GM18508 (cell line): ENCODE measurements around the gene POLE.

Experiments used
- ATAC-seq: cut with Tn5 transposase; IDR thresholded peaks from one replicate; pipeline ENCODE4 v1.9.1; 2021; ENCODE audit warnings: moderate number of reproducible peaks; ENCODE audit not compliant: insufficient read depth, unreplicated experiment

POLE gene

DNA sequence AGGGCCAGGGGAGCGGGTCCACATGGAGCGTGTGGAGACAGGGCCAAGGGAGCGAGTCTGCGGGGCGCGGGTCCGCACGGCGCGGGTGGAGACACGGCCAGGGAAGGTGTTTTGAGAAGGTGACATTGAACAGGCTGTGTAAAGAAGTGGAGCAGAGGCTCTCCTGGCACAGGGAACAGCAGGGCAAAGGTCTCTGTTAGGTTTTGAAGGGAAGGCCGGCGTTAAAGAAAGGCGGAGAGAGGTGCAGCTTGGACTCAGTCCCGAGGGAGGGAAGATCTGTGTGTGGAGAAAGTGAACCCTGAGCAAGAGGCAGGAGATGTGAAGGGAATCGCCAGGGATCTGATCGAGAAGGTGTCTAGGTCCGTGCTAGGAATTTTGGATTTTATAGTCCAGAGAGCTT is 2.1 kb upstream of the POLE start:
- ATAC-seq: no peak

GRCh38 chr12:132686825-132687210 is 324 bp downstream of the POLE start:
- ATAC-seq: no peak

- ATAC-seq: no peak
These were observed 1.7 kb downstream of the POLE start for GRCh38 chr12:132685400-132685799.

DNA sequence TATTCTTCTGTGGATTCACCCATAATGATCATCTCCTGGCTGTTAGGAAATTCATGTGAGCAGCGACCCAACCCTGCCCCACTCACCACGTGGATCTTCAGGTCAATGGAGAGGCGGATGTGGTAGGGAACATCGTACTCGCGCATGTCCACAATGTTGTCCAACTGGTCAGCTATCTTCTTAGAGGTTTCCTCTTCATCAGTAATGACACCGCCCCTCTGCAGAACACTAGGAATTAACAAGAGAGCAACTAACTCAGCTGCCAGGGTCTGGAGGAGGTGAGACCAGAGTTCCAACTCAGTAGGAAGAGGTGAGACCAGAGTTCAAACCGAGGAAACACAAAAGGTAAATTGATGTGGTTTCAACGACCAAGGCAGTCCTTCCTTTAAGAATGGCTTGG is 9.7 kb downstream of the POLE start:
- ATAC-seq: no peak

- no peak for ATAC-seq
These were observed 11.2 kb downstream of the POLE start for GRCh38 chr12:132675757-132676432.

- ATAC-seq: no peak
These were observed 12.6 kb downstream of the POLE start for GRCh38 chr12:132674561-132674960.

GRCh38 chr12:132673288-132674179 is 13.6 kb downstream of the POLE start:
- no peak for ATAC-seq

- no peak for ATAC-seq
These were observed 14.5 kb downstream of the POLE start for GRCh38 chr12:132672678-132673077.

DNA sequence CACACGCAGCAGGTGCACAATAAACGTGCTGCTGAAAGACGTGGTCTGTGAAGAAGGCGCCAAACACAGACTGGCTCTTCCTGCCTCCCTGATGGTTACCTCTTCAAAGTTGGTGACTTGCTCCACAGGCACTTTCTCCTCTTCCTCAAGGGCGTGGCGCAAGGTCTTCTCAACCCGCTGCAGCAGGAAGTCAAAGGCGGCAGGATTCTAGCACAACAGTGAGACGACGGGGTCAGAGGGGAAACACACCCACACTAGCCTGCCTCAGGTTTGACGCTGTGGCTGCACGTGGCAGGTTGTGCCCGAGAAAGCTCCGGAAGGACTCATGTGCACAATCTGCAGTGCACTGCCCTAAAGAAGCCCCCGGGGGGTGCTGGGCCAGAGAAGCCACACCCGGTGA is 15.0 kb downstream of the POLE start:
- ATAC-seq: no peak

- ATAC-seq: no peak
These were observed 17.8 kb downstream of the POLE start for GRCh38 chr12:132669166-132669879.

- no peak for ATAC-seq
These were observed 18.7 kb downstream of the POLE start for GRCh38 chr12:132668191-132669088.

GRCh38 chr12:132665794-132666193 is 21.3 kb downstream of the POLE start:
- no peak for ATAC-seq

DNA sequence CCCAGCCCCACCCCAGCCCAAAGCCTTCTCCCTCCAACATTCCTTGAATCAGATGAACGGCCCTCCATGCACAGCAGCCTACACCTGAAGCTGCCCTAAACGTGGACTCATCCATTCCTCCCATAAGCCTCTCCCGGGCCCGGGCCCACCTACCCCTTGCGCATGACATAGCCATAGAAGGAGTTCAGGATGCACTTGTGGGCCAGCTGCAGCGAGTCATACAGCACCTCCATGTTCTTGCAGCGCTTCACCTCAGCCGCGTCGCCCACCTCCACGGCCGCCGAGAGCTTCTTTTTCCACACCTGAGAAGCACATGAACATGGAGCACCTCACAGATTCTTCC is 22.0 kb downstream of the POLE start:
- no peak for ATAC-seq

GRCh38 chr12:132664206-132665148 is 22.7 kb downstream of the POLE start:
- ATAC-seq: no peak

- ATAC-seq: no peak
These were observed 24.0 kb downstream of the POLE start for GRCh38 chr12:132662901-132663755.

DNA sequence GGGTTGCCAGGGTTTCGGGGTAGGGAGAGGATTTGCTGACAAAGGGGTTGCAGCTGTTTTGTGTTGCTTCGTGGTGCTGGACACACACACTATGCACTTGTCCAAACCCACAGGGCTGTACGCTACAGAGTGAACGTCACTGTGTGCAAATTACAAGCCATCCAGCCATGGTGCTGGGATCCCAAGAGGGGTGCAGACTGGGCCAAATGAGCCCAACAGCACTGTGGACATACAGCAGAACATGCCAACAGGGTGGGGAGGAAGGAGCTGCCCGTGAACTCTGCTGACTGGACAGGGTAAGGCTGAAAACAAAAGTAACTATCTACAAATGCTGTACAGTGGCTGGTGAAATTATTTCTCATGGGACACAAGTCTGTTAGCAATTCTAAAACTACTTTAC is 25.2 kb downstream of the POLE start:
- ATAC-seq: no peak

- no peak for ATAC-seq
These were observed 26.1 kb downstream of the POLE start for GRCh38 chr12:132660996-132661395.

- ATAC-seq: no peak
These were observed 27.1 kb downstream of the POLE start for GRCh38 chr12:132660052-132660451.
